Gastrocnemius medialis (tissue), 4 donors: ENCODE measurements around the gene GPM6B. TPM values are rescaled to one million over a fixed set of nuclear protein-coding genes. Genes with fewer than 3 reads are reported as not detected.

ENCODE experiments used
- ATAC-seq, 2 donors: fragments of 150-250 bp; one replicate each; pipeline ENCODE4 v1.9.1; 2016
- DNase-seq, 2 donors: peaks; one replicate each; pipeline ENCODE4 v3.0.0-alpha.2; 2019
- H3K27ac ChIP-seq, 4 donors: fragments of 200-600 bp; sonication (generic); 1 replicate in 1 of 4; 2 replicates in 3 of 4; pipeline ENCODE4 v1.5.1; 2016 to 2018; ENCODE audit warnings: mild to moderate bottlenecking in 2 of 4, moderate library complexity in 1 of 4
- H3K27me3 ChIP-seq, 3 donors: fragments of 200-600 bp; sonication (generic) in 2 of 3; 1 replicate in 1 of 3; 2 replicates in 2 of 3; pipeline versions ENCODE4 v1.5.1 to v1.6.0; 2016 to 2019; ENCODE audit warnings: mild to moderate bottlenecking in 1 of 3, moderate library complexity in 1 of 3
- H3K36me3 ChIP-seq, 2 donors: fragments of 200-600 bp; sonication (generic) in 1 of 2; one replicate each; pipeline ENCODE4 v1.5.1; 2017 to 2018
- H3K4me1 ChIP-seq, 2 donors: fragments of 200-600 bp; sonication (generic) in 1 of 2; one replicate each; pipeline ENCODE4 v1.5.1; 2016 to 2017; ENCODE audit warnings: mild to moderate bottlenecking in 2 of 2
- H3K4me3 ChIP-seq, 4 donors: fragments of 200-600 bp; sonication (generic) in 3 of 4; 1 replicate in 1 of 4; 2 replicates in 3 of 4; pipeline ENCODE4 v1.5.1; 2016 to 2019; ENCODE audit warnings: mild to moderate bottlenecking in 2 of 4
- H3K9me3 ChIP-seq, 3 donors: fragments of 200-600 bp; sonication (generic) in 2 of 3; 1 replicate in 1 of 3; 2 replicates in 2 of 3; pipeline ENCODE4 v1.5.1; 2016 to 2019
- POLR2A ChIP-seq, 2 donors: fragments of 450-650 bp; IDR thresholded peaks; one replicate each; pipeline ENCODE4 v1.6.1; 2017; ENCODE audit warnings: antibody characterized with exemption in 2 of 2, mild to moderate bottlenecking in 2 of 2, moderate library complexity in 2 of 2
- in situ Hi-C, 4 donors: fragments of 200-750 bp; cut with MboI; loops; one replicate each; pipeline versions ENCODE4 v1.15.0 to v1.8.0; 2017; ENCODE audit warnings: low sequenced_read_pairs in 4 of 4
- intact Hi-C: fragments of 100-400 bp; cut with DNase I; formaldehyde crosslinking; loops from one replicate; pipeline ENCODE4 v1.15.1; 2023; ENCODE audit warnings: low total_unique reads
- total RNA-seq, 4 donors: library from RNA; depleted of rRNA; stranded (reverse); fragments of >200 nt; gene quantifications; one replicate each; pipeline versions ENCODE4 v1.1.0 to v1.2.3, GENCODE V29; 2016
- TF ChIP-seq, protein P1 (sequence below), 5 experiments: fragments of 450-650 bp in 3 of 5; fragments of 200-600 bp in 2 of 5; sonication (generic) in 2 of 5; IDR thresholded peaks in 4 of 5; conservative IDR thresholded peaks in 1 of 5; 1 replicate in 4 of 5; 2 replicates in 1 of 5; pipeline ENCODE4 v1.5.1; 2016 to 2019; ENCODE audit warnings: antibody characterized with exemption in 5 of 5, mild to moderate bottlenecking in 3 of 5, moderate library complexity in 3 of 5

The GPM6B gene
- total RNA-seq, 4 donors from 2014 or later: 3.1 to 6.5 (median 3.6) TPM

DNA sequence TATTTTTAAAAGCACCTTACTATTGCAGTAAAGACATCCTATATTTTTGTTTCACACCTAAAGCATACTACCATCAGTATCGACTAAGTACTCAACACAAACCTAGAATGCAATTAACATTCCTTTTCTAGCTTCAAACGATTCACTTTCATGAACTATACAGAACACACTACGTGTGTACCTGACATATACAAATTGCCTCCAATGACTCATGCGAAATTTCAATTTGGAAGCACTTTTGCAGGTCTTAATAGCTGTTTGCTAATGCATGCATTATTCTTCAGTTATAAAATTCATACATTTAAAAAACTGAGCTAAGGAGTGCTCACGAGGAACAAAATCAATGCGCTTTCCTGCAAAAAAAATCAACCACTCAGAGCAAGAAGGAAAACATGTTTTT lies 19.7 kb upstream of the GPM6B start:
- ATAC-seq: no peak
- Histone ChIP-seq H3K36me3 (no peaks in the 10 kb centered on the region), H3K9me3 (no peaks in the 10 kb centered on the region), H3K4me3 (no peak overlapping the region), H3K27me3 (no peaks in the 10 kb centered on the region), H3K4me1 (no peaks in the 10 kb centered on the region), H3K27ac (no peak overlapping the region)
- intact Hi-C loops: no loop called here
- no peak for TF ChIP-seq POLR2A (IDR thresholded peaks at IDR 0.05)
- TF ChIP-seq, protein P1, sequence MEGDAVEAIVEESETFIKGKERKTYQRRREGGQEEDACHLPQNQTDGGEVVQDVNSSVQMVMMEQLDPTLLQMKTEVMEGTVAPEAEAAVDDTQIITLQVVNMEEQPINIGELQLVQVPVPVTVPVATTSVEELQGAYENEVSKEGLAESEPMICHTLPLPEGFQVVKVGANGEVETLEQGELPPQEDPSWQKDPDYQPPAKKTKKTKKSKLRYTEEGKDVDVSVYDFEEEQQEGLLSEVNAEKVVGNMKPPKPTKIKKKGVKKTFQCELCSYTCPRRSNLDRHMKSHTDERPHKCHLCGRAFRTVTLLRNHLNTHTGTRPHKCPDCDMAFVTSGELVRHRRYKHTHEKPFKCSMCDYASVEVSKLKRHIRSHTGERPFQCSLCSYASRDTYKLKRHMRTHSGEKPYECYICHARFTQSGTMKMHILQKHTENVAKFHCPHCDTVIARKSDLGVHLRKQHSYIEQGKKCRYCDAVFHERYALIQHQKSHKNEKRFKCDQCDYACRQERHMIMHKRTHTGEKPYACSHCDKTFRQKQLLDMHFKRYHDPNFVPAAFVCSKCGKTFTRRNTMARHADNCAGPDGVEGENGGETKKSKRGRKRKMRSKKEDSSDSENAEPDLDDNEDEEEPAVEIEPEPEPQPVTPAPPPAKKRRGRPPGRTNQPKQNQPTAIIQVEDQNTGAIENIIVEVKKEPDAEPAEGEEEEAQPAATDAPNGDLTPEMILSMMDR (IDR thresholded peaks at IDR 0.05 in 4 of 5, conservative IDR thresholded peaks at IDR 0.05 in 1 of 5): no peak
- in situ Hi-C loops: no loop called here
- DNase-seq: no peak

DNA sequence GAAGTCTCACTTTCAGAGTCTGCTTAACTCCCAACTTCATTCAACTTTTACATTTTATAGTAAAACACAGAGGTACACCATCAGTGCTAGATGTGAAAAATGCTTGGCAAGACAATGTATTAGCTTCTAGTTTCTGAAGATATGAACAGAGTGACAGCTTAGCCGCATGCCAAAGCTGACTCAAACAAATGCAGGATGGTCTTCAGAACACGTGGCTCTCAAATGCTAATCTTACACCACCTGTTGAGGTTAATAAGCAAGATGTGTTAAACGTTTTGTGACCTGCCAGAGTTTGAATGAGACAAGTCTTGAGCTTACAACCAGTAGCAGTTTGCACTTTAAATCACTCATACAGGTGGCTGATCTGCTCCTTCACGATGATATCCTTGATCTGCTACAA lies 18.9 kb upstream of the GPM6B start:
- no peaks in the 10 kb centered on the region for H3K36me3 ChIP-seq
- no peak overlapping the region for H3K27ac ChIP-seq
- TF ChIP-seq, protein P1 (IDR thresholded peaks at IDR 0.05 in 4 of 5, conservative IDR thresholded peaks at IDR 0.05 in 1 of 5): no peak
- no peak for TF ChIP-seq POLR2A (IDR thresholded peaks at IDR 0.05)
- in situ Hi-C loops: no loop called here
- H3K9me3 ChIP-seq: no peaks in the 10 kb centered on the region
- no peaks in the 10 kb centered on the region for H3K4me1 ChIP-seq
- H3K27me3 ChIP-seq: no peaks in the 10 kb centered on the region
- ATAC-seq: no peak
- H3K4me3 ChIP-seq: no peak overlapping the region
- DNase-seq: no peak
- intact Hi-C loops: no loop called here

DNA sequence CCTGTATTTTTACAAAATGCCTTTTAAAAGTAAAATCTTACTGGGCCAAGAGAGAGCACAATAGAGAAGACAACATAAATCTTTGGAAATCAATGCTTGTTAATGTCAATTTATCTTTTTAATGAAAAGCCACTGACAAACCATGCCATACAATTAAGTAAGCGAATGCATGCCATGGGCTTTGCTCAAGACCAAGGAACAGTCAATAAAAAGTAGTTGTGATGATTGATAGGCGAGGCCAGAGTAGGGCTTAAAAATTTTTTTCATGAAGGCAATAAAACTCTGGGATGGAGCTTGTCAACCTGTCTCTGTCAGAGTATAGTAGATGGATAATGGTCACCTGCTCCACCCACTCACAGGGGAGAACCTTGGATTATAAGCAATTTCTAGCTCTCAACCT lies 17.5 kb upstream of the GPM6B start:
- DNase-seq: no peak
- Histone ChIP-seq H3K36me3 (no peaks in the 10 kb centered on the region), H3K27me3 (no peaks in the 10 kb centered on the region), H3K4me3 (no peak overlapping the region), H3K27ac (no peak overlapping the region), H3K9me3 (no peaks in the 10 kb centered on the region), H3K4me1 (no peaks in the 10 kb centered on the region)
- no peak for ATAC-seq
- TF ChIP-seq POLR2A (IDR thresholded peaks at IDR 0.05): no peak
- TF ChIP-seq, protein P1 (IDR thresholded peaks at IDR 0.05 in 4 of 5, conservative IDR thresholded peaks at IDR 0.05 in 1 of 5): no peak
- intact Hi-C loops (no loop called here), in situ Hi-C loops (no loop called here)

DNA sequence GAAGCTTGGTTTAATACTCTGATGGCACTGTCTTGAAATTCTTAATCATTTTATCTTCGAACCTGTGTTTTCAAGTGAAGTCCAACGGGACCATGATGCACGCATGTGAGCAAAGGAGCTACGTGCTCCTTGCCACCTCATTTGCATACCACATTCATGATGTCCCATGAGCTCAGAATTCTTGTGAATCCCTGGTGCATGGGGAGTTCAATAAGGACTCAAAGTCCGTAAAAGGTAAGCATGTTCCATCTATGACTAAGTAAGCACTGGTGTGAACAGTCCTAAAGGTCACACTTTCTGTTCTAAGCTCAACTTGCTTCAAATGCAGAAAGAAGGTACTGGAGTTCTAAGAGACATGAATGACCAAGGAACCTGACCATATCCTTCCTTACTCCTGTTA lies 13.1 kb upstream of the GPM6B start:
- no peak for TF ChIP-seq POLR2A (IDR thresholded peaks at IDR 0.05)
- TF ChIP-seq, protein P1 (IDR thresholded peaks at IDR 0.05 in 4 of 5, conservative IDR thresholded peaks at IDR 0.05 in 1 of 5): no peak
- Histone ChIP-seq H3K4me1 (no peaks in the 10 kb centered on the region), H3K27me3 (no peaks in the 10 kb centered on the region), H3K36me3 (no peaks in the 10 kb centered on the region), H3K4me3 (no peak overlapping the region), H3K9me3 (no peaks in the 10 kb centered on the region), H3K27ac (no peak overlapping the region)
- intact Hi-C loops (no loop called here), in situ Hi-C loops (no loop called here)
- DNase-seq (no peak), ATAC-seq (no peak)

DNA sequence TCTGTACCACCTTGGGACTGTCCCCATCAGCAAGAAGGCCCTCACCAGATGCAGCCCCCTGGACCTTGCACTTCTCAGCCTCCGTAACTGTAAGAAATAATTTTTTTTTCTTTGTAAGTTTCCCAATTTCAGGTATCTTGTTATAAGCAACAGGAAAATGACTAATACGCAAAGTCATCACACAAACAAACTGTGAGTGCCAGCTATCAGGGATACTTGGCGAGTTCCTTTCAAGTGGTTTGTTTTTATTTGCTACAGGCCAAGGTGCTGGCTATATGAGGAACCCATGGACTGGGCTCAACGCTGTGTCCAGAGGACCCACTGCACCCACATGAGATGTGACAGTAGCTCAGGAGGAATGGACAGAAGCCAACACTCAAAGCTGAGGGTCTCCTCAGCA lies 11.5 kb upstream of the GPM6B start:
- in situ Hi-C loops (no loop called here), intact Hi-C loops (no loop called here)
- no peaks in the 10 kb centered on the region for H3K36me3 ChIP-seq
- DNase-seq: no peak
- no peak overlapping the region for H3K27ac ChIP-seq
- no peaks in the 10 kb centered on the region for H3K4me1 ChIP-seq
- H3K27me3 ChIP-seq: no peaks in the 10 kb centered on the region
- H3K9me3 ChIP-seq: no peaks in the 10 kb centered on the region
- no peak overlapping the region for H3K4me3 ChIP-seq
- no peak for TF ChIP-seq POLR2A (IDR thresholded peaks at IDR 0.05)
- TF ChIP-seq, protein P1 (IDR thresholded peaks at IDR 0.05 in 4 of 5, conservative IDR thresholded peaks at IDR 0.05 in 1 of 5): no peak
- ATAC-seq: no peak
